Neural progenitor cell (in vitro differentiated cells): ENCODE data around the gene B3GLCT. TPM values are rescaled to one million over a fixed set of nuclear protein-coding genes. Genes with fewer than 3 reads are reported as not detected.

Source experiments
- DNase-seq: peaks from one replicate; pipeline ENCODE4 v3.0.0-alpha.2; 2016; ENCODE audit warnings: low spot score
- H2AFZ ChIP-seq: fragments of 200-600 bp; sonication (generic); replicated peaks from 2 replicates; pipeline ENCODE4 v1.6.1; 2016; ENCODE audit warnings: antibody characterized with exemption
- H3F3A ChIP-seq: fragments of 200-600 bp; sonication (generic); 2 replicates; pipeline ENCODE4 v1.6.1; 2016; ENCODE audit warnings: antibody characterized with exemption, low read depth
- H3K27ac ChIP-seq: fragments of 200-600 bp; sonication (generic); 2 replicates; pipeline ENCODE4 v1.5.1; 2016; ENCODE audit warnings: mild to moderate bottlenecking
- H3K27me3 ChIP-seq: fragments of 200-600 bp; sonication (generic); 2 replicates; pipeline ENCODE4 v1.6.1; 2016; ENCODE audit warnings: mild to moderate bottlenecking, moderate library complexity
- H3K36me3 ChIP-seq: fragments of 200-600 bp; sonication (generic); 2 replicates; pipeline ENCODE4 v1.5.1; 2016
- H3K4me1 ChIP-seq: fragments of 200-600 bp; sonication (generic); 2 replicates; pipeline ENCODE4 v1.6.1; 2016; ENCODE audit warnings: mixed run types
- H3K4me2 ChIP-seq: fragments of 200-600 bp; sonication (generic); 2 replicates; pipeline ENCODE4 v1.6.1; 2016
- H3K4me3 ChIP-seq: fragments of 200-600 bp; sonication (generic); 2 replicates; pipeline ENCODE4 v1.5.1; 2016
- H3K79me2 ChIP-seq: fragments of 200-600 bp; sonication (generic); 2 replicates; pipeline ENCODE4 v1.6.1; 2016; ENCODE audit warnings: low read depth
- H3K9ac ChIP-seq: fragments of 200-600 bp; sonication (generic); 2 replicates; pipeline ENCODE4 v1.6.1; 2016
- H3K9me3 ChIP-seq: fragments of 200-600 bp; sonication (generic); 2 replicates; pipeline ENCODE4 v1.5.1; 2016; ENCODE audit warnings: low read depth
- H4K20me1 ChIP-seq: fragments of 200-600 bp; sonication (generic); 2 replicates; pipeline ENCODE4 v1.6.1; 2016; ENCODE audit warnings: low read depth
- H3K27ac Mint-ChIP-seq: 3 replicates; pipeline ENCODE4 v1.8.0; 2021; ENCODE audit warnings: mixed read lengths
- H3K27me3 Mint-ChIP-seq: 2 replicates; pipeline ENCODE4 v1.8.0; 2022; ENCODE audit warnings: low read depth, mild to moderate bottlenecking, inconsistent platforms, moderate library complexity, mixed read lengths; ENCODE audit not compliant: insufficient read depth
- H3K36me3 Mint-ChIP-seq: 3 replicates; pipeline ENCODE4 v1.8.0; 2021; ENCODE audit warnings: mixed read lengths
- H3K4me1 Mint-ChIP-seq: 3 replicates; pipeline ENCODE4 v1.8.0; 2021; ENCODE audit warnings: mixed read lengths
- H3K4me3 Mint-ChIP-seq: 3 replicates; pipeline ENCODE4 v1.8.0; 2021; ENCODE audit warnings: mild to moderate bottlenecking, moderate library complexity, mixed read lengths
- H3K9me3 Mint-ChIP-seq: 3 replicates; pipeline ENCODE4 v1.8.0; 2020; ENCODE audit warnings: mixed read lengths
- CTCF ChIP-seq: fragments of 200-600 bp; sonication (generic); IDR thresholded peaks from 2 replicates; pipeline ENCODE4 v1.5.1; 2017; ENCODE audit warnings: antibody characterized with exemption, mild to moderate bottlenecking
- EZH2 ChIP-seq: fragments of 200-600 bp; sonication (generic); IDR thresholded peaks from 2 replicates; pipeline ENCODE4 v1.6.1; 2017; ENCODE audit warnings: antibody characterized with exemption, mild to moderate bottlenecking, moderate library complexity
- EZH2phosphoT487 ChIP-seq: fragments of 200-600 bp; sonication (generic); IDR thresholded peaks from 2 replicates; pipeline ENCODE4 v1.6.1; 2017; ENCODE audit warnings: antibody characterized with exemption
- total RNA-seq: library from RNA; depleted of rRNA; stranded (reverse); fragments of >200 nt; gene quantifications from 2 replicates; pipeline ENCODE4 v1.2.3, GENCODE V29; 2015; ENCODE audit warnings: low replicate concordance

The B3GLCT gene
- total RNA-seq, 1 donor from 2014 or later = 16.9 TPM

GRCh38 chr13:31278869-31279268 lies 79.1 kb downstream of the B3GLCT start:
- no peak overlapping the region for H3K27ac ChIP-seq
- no peak for TF ChIP-seq EZH2phosphoT487
- TF ChIP-seq CTCF = no peak
- TF ChIP-seq EZH2 = no peak
- Mint-ChIP-seq H3K36me3 (peaks cover 11% of the 10 kb centered on the region), H3K4me1 (peaks cover 25% of the 10 kb centered on the region), H3K27me3 (peaks cover 2% of the 10 kb centered on the region), H3K27ac (no peak overlapping the region), H3K9me3 (peaks cover 17% of the 10 kb centered on the region), H3K4me3 (no peak overlapping the region)
- H3K27me3 ChIP-seq = no peaks in the 10 kb centered on the region
- no peak overlapping the region for H3K4me3 ChIP-seq
- no peaks in the 10 kb centered on the region for H4K20me1 ChIP-seq
- no peaks in the 10 kb centered on the region for H3F3A ChIP-seq
- H3K4me1 ChIP-seq = no peaks in the 10 kb centered on the region
- no peak for DNase-seq
- H3K9ac ChIP-seq = no peak overlapping the region
- no peaks in the 10 kb centered on the region for H3K79me2 ChIP-seq
- H3K4me2 ChIP-seq = no peak overlapping the region
- H3K9me3 ChIP-seq = no peaks in the 10 kb centered on the region
- H3K36me3 ChIP-seq = no peaks in the 10 kb centered on the region
- no peak overlapping the region for H2AFZ ChIP-seq

GRCh38 chr13:31282741-31283455 lies 83.1 kb downstream of the B3GLCT start:
- Histone ChIP-seq H3K4me1 (no peaks in the 10 kb centered on the region), H3K27me3 (no peaks in the 10 kb centered on the region), H3K79me2 (no peaks in the 10 kb centered on the region), H2AFZ (no peak overlapping the region), H3K9ac (no peak overlapping the region), H4K20me1 (no peaks in the 10 kb centered on the region), H3K4me2 (no peak overlapping the region), H3K27ac (no peak overlapping the region), H3K36me3 (peaks cover 5% of the 10 kb centered on the region), H3F3A (no peaks in the 10 kb centered on the region), H3K4me3 (no peak overlapping the region), H3K9me3 (no peaks in the 10 kb centered on the region)
- Mint-ChIP-seq H3K4me3 (no peak overlapping the region), H3K4me1 (peaks cover 8% of the 10 kb centered on the region), H3K27me3 (peaks cover 2% of the 10 kb centered on the region), H3K36me3 (peaks cover 29% of the 10 kb centered on the region), H3K9me3 (peaks cover 24% of the 10 kb centered on the region), H3K27ac (no peak overlapping the region)
- DNase-seq = no peak
- no peak for TF ChIP-seq EZH2phosphoT487
- no peak for TF ChIP-seq EZH2
- no peak for TF ChIP-seq CTCF

- no peaks in the 10 kb centered on the region for H4K20me1 ChIP-seq
- peaks cover 2% of the 10 kb centered on the region for H3K27me3 Mint-ChIP-seq
- DNase-seq = no peak
- peaks cover 11% of the 10 kb centered on the region for H3K36me3 ChIP-seq
- H3K9me3 Mint-ChIP-seq = peaks cover 40% of the 10 kb centered on the region
- no peak overlapping the region for H3K27ac ChIP-seq
- no peaks in the 10 kb centered on the region for H3K27me3 ChIP-seq
- H3K4me1 ChIP-seq = no peaks in the 10 kb centered on the region
- H3K36me3 Mint-ChIP-seq = peaks cover 42% of the 10 kb centered on the region
- TF ChIP-seq EZH2 (no peak), EZH2phosphoT487 (no peak), CTCF (no peak)
- H3K4me3 ChIP-seq = no peak overlapping the region
- H3F3A ChIP-seq = no peaks in the 10 kb centered on the region
- H2AFZ ChIP-seq = no peak overlapping the region
- no peaks in the 10 kb centered on the region for H3K79me2 ChIP-seq
- no peak overlapping the region for H3K4me3 Mint-ChIP-seq
- H3K9ac ChIP-seq = no peak overlapping the region
- H3K9me3 ChIP-seq = peaks cover 8% of the 10 kb centered on the region
- peaks cover 8% of the 10 kb centered on the region for H3K4me1 Mint-ChIP-seq
- H3K27ac Mint-ChIP-seq = no peak overlapping the region
- H3K4me2 ChIP-seq = no peak overlapping the region
These were observed 87.2 kb downstream of the B3GLCT start for GRCh38 chr13:31286930-31287329.
